Left ventricle myocardium inferior (tissue), 1 donor: ENCODE measurements around the gene MAST4. TPM values are rescaled to one million over a fixed set of nuclear protein-coding genes. Genes with fewer than 3 reads are reported as not detected.

ENCODE experiments used
- DNase-seq: peaks from one replicate; pipeline ENCODE4 v3.0.0-alpha.2; 2020
- H3K27ac ChIP-seq: fragments of 200-600 bp; replicated peaks from 2 replicates; pipeline ENCODE4 v1.8.0; 2021
- H3K27me3 ChIP-seq: fragments of 200-600 bp; 2 replicates; pipeline ENCODE4 v1.8.0; 2021; ENCODE audit warnings: low read depth
- H3K36me3 ChIP-seq: fragments of 200-600 bp; 2 replicates; pipeline ENCODE4 v1.8.0; 2021
- H3K4me1 ChIP-seq: fragments of 200-600 bp; 2 replicates; pipeline ENCODE4 v1.8.0; 2021
- H3K4me3 ChIP-seq: fragments of 200-600 bp; 2 replicates; pipeline ENCODE4 v1.8.0; 2021; ENCODE audit warnings: mild to moderate bottlenecking, moderate library complexity
- H3K9me3 ChIP-seq: fragments of 200-600 bp; replicated peaks from 2 replicates; pipeline ENCODE4 v1.8.0; 2021
- intact Hi-C: fragments of 100-400 bp; cut with micrococcal nuclease; formaldehyde crosslinking; loops from one replicate; pipeline ENCODE4 v1.11.0; 2022
- total RNA-seq: library from RNA; stranded (reverse); fragmentation: NEBNext Ultra II Directional; extraction: Animal tissue kit (Norgen Biotek cat#: 25700); gene quantifications from one replicate; pipeline ENCODE4 v1.2.1, GENCODE V29; 2021
- TF ChIP-seq, protein P1 (sequence below): fragments of 200-600 bp; IDR thresholded peaks from 2 replicates; pipeline ENCODE4 v1.8.0; 2021; ENCODE audit warnings: antibody characterized with exemption, mild to moderate bottlenecking, borderline replicate concordance
- donor health status: DM: no; HTN: yes; CAD: no; lungs with severe emphysema.

The MAST4 gene
- total RNA-seq, 1 donor from 2014 or later = 55.7 TPM

DNA sequence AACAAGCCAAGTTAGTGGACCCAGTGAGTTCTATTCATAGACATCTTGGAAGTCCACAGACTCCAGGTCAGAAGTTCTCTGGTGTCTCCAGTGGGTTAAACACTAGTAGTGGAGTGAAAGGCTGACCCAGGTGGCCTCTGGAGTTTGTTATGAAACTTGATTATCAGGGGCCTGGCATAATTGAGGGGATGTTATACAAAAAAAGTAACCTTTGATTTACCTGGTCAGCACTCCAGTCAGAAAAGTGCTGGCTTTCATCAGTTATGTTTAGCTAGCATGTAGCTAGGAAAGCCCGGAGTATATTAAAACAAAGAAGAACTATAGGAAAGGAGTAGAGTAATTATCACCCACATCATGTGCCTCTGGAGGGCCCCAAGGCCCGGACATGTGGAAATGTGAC is 429.3 kb downstream of the MAST4 start:
- no peak overlapping the region for H3K27ac ChIP-seq
- H3K4me3 ChIP-seq = no peak overlapping the region
- TF ChIP-seq, protein P1, sequence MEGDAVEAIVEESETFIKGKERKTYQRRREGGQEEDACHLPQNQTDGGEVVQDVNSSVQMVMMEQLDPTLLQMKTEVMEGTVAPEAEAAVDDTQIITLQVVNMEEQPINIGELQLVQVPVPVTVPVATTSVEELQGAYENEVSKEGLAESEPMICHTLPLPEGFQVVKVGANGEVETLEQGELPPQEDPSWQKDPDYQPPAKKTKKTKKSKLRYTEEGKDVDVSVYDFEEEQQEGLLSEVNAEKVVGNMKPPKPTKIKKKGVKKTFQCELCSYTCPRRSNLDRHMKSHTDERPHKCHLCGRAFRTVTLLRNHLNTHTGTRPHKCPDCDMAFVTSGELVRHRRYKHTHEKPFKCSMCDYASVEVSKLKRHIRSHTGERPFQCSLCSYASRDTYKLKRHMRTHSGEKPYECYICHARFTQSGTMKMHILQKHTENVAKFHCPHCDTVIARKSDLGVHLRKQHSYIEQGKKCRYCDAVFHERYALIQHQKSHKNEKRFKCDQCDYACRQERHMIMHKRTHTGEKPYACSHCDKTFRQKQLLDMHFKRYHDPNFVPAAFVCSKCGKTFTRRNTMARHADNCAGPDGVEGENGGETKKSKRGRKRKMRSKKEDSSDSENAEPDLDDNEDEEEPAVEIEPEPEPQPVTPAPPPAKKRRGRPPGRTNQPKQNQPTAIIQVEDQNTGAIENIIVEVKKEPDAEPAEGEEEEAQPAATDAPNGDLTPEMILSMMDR = no peak
- H3K9me3 ChIP-seq = no peaks in the 10 kb centered on the region
- intact Hi-C loops = no loop called here
- no peak for DNase-seq
- peaks cover 57% of the 10 kb centered on the region for H3K4me1 ChIP-seq
- H3K27me3 ChIP-seq = no peaks in the 10 kb centered on the region
- no peaks in the 10 kb centered on the region for H3K36me3 ChIP-seq

DNA sequence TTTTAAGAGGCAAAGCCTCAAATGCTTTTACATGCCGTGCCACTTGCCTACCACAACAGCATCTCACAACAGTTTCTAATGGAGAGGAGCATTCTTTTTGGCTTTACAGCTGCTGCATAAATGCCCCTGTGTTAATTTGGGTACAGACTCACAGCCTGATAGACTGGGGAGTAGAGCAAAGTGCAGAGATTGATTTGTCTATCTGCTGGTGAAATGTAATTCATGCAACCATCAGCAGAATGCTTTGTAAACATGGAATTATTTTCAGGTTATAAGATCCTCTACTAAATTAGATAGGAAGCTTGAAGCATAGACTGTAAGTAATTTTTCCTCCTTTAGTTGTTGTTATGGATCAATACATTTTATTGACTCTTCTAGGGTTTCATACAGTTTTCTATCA is 430.1 kb downstream of the MAST4 start:
- no peak for DNase-seq
- no peaks in the 10 kb centered on the region for H3K36me3 ChIP-seq
- H3K27me3 ChIP-seq = no peaks in the 10 kb centered on the region
- no peaks in the 10 kb centered on the region for H3K9me3 ChIP-seq
- peaks cover 57% of the 10 kb centered on the region for H3K4me1 ChIP-seq
- H3K27ac ChIP-seq = no peak overlapping the region
- TF ChIP-seq, protein P1 = no peak
- intact Hi-C loops = no loop called here
- no peak overlapping the region for H3K4me3 ChIP-seq

DNA sequence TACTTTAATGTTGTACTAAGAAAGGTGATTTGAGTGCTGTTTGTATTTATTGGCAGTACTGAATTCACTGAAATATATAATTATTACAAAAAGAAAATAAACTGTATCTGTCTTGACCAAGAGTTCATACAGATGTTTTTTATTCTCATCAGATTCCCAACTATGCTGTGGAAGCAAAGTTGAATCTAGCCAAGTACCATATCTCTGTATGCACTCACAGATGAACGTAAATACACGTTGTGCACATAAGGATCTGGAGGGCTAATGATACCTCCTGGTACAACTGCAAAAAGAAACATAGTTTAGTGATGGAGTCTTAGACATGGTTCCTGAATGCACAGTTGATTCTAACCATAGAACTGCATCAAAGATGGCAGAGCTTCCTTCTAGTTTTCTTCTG is 431.0 kb downstream of the MAST4 start:
- TF ChIP-seq, protein P1 = no peak
- no peaks in the 10 kb centered on the region for H3K9me3 ChIP-seq
- H3K27ac ChIP-seq = no peak overlapping the region
- no peak for DNase-seq
- H3K4me3 ChIP-seq = no peak overlapping the region
- peaks cover 57% of the 10 kb centered on the region for H3K4me1 ChIP-seq
- no peaks in the 10 kb centered on the region for H3K27me3 ChIP-seq
- intact Hi-C loops = no loop called here
- H3K36me3 ChIP-seq = no peaks in the 10 kb centered on the region

DNA sequence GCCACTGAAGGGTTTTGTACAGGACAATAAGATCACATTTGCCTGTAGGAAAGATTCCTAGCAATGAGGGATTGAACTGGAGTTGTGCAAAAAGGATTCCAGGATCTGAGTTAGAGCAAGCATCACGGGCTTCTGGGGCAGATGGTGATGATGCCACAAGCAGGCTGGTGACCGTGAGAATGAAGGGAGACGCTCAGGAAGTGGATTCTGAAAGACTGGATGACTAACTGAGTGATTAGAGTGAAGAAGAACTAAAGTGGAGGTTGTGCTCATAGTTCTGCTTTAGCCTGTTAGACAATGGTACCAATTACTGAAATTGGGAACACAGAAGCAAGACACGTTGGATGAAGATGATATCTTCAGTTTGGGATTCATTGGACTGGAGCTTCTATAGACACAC is 432.2 kb downstream of the MAST4 start:
- TF ChIP-seq, protein P1 = no peak
- Histone ChIP-seq H3K27ac (no peak overlapping the region), H3K27me3 (no peaks in the 10 kb centered on the region), H3K4me1 (peaks cover 64% of the 10 kb centered on the region), H3K4me3 (no peak overlapping the region), H3K36me3 (no peaks in the 10 kb centered on the region), H3K9me3 (no peaks in the 10 kb centered on the region)
- no peak for DNase-seq
- intact Hi-C loops = no loop called here

DNA sequence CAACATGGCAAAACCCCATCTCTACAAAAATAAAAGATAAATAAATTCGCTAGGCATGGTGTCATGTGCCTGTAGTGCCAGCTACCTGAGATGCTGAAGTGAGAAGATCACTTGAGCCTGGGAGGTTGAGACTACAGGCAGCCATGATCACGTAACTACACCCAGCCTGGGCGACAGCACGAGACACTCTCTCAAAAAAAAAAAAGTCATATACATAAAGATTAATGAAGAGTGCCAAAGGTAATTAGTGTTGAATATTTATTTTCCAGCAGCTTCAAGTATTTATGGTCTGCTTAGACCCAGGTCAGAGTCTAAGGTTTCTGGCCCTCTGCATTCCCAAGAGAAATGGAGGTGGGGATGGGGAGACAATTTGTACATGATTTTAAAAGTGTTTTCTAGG is 432.7 kb downstream of the MAST4 start:
- Histone ChIP-seq H3K9me3 (no peaks in the 10 kb centered on the region), H3K27me3 (no peaks in the 10 kb centered on the region), H3K36me3 (no peaks in the 10 kb centered on the region), H3K27ac (no peak overlapping the region), H3K4me3 (no peak overlapping the region), H3K4me1 (peaks cover 70% of the 10 kb centered on the region)
- TF ChIP-seq, protein P1 = no peak
- intact Hi-C loops = no loop called here
- DNase-seq = no peak

DNA sequence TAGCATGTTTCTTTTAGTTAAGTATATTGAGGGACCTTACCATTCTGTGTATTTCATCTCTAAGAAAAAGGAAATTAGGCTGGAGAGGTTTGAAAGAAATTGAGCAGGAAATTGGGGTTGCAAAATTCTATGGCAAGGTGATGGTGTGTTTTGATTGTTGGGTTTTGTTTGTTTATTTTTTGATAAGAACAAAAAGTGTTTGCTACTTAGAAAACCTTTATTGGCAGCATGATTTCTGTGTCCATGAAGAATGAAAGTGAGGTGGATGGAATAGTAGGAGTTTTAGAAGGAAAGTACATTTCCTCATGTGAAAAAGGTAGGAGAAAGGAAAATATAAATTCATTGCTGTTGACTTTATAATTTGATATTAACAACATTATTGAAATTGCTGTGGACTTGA is 433.3 kb downstream of the MAST4 start:
- intact Hi-C loops = no loop called here
- H3K27me3 ChIP-seq = no peaks in the 10 kb centered on the region
- H3K9me3 ChIP-seq = no peaks in the 10 kb centered on the region
- peaks cover 75% of the 10 kb centered on the region for H3K4me1 ChIP-seq
- no peaks in the 10 kb centered on the region for H3K36me3 ChIP-seq
- no peak overlapping the region for H3K4me3 ChIP-seq
- H3K27ac ChIP-seq = no peak overlapping the region
- no peak for DNase-seq
- TF ChIP-seq, protein P1 = no peak
